ENCODE results near the gene KIAA0232. TPM values are rescaled to one million over a fixed set of nuclear protein-coding genes. Genes with fewer than 3 reads are reported as not detected.

The KIAA0232 gene
- polyA plus RNA-seq, 1 donor (not counting 4 experiments of a cell fraction or from before 2014, with no cell fraction given) = 10.0 TPM

- Histone ChIP-seq H2AFZ (ENCODE audit: control insufficient read depth, low read length) (no peak overlapping the region), H3K4me3 (ENCODE audit: control insufficient read depth in 2 of 3, extremely low read depth in 1 of 3, insufficient read depth in 2 of 3, low read depth in 1 of 3, low read length in 3 of 3) (no peak overlapping the region), H3K9me3 (ENCODE audit: control insufficient read depth, low read depth, low read length) (no peaks in the 10 kb centered on the region), H3K9me1 (ENCODE audit: control insufficient read depth, extremely low read depth, insufficient read depth, low read length) (peaks cover 2% of the 10 kb centered on the region), H3K27ac (ENCODE audit: control insufficient read depth, insufficient read depth, low read length) (no peak overlapping the region), H4K20me1 (ENCODE audit: control insufficient read depth, extremely low read depth, insufficient read depth, low read length) (no peaks in the 10 kb centered on the region), H3K79me2 (ENCODE audit: control insufficient read depth, insufficient read depth, low read length) (peaks cover 7% of the 10 kb centered on the region), H3K4me1 (ENCODE audit: control insufficient read depth, extremely low read depth, insufficient read depth, low read length) (no peaks in the 10 kb centered on the region), H3K4me2 (ENCODE audit: control insufficient read depth, extremely low read depth, insufficient read depth, low read depth, low read length) (no peak overlapping the region), H3K9ac (ENCODE audit: control insufficient read depth, extremely low read depth, insufficient read depth, low read length) (no peak overlapping the region), H3K36me3 (ENCODE audit: control insufficient read depth in 2 of 2, extremely low read depth in 1 of 2, insufficient read depth in 2 of 2, low read length in 2 of 2) (peaks cover 16 to 33% of the 10 kb centered on the region in 2 experiments), H3K27me3 (ENCODE audit: control insufficient read depth, extremely low read depth, insufficient read depth, low read length) (no peaks in the 10 kb centered on the region)
- dilution Hi-C loops (cut with MboI; ENCODE audit: extremely low pct_ligation_motif_present, low sequenced_read_pairs) = no loop called here
- FAIRE-seq (no peak), DNase-seq (ENCODE audit: low read depth, low spot score) (no peak)
- no peak for TF ChIP-seq CTCF (optimal IDR thresholded peaks at IDR 0.05 in 1 of 3, IDR thresholded peaks at IDR 0.05 in 1 of 3, conservative IDR thresholded peaks at IDR 0.05 in 1 of 3; ENCODE audit: extremely low read depth in 1 of 3, insufficient read depth in 2 of 3, low read length in 3 of 3)
- TF ChIP-seq EZH2 (IDR thresholded peaks at IDR 0.05; ENCODE audit: low read length) = no peak
Observed at GRCh38 chr4:6858997-6859396, 76.5 kb downstream of the KIAA0232 start.

- no peak overlapping the region for H3K4me2 ChIP-seq (ENCODE audit: control insufficient read depth, extremely low read depth, insufficient read depth, low read depth, low read length)
- H3K4me1 ChIP-seq (ENCODE audit: control insufficient read depth, extremely low read depth, insufficient read depth, low read length) = no peaks in the 10 kb centered on the region
- H2AFZ ChIP-seq (ENCODE audit: control insufficient read depth, low read length) = no peak overlapping the region
- peaks cover 2% of the 10 kb centered on the region for H3K79me2 ChIP-seq (ENCODE audit: control insufficient read depth, insufficient read depth, low read length)
- TF ChIP-seq CTCF (optimal IDR thresholded peaks at IDR 0.05 in 1 of 3, IDR thresholded peaks at IDR 0.05 in 1 of 3, conservative IDR thresholded peaks at IDR 0.05 in 1 of 3; ENCODE audit: extremely low read depth in 1 of 3, insufficient read depth in 2 of 3, low read length in 3 of 3) (no peak), EZH2 (IDR thresholded peaks at IDR 0.05; ENCODE audit: low read length) (no peak)
- no peaks in the 10 kb centered on the region for H4K20me1 ChIP-seq (ENCODE audit: control insufficient read depth, extremely low read depth, insufficient read depth, low read length)
- H3K9ac ChIP-seq (ENCODE audit: control insufficient read depth, extremely low read depth, insufficient read depth, low read length) = no peak overlapping the region
- H3K9me3 ChIP-seq (ENCODE audit: control insufficient read depth, low read depth, low read length) = no peaks in the 10 kb centered on the region
- H3K27me3 ChIP-seq (ENCODE audit: control insufficient read depth, extremely low read depth, insufficient read depth, low read length) = no peaks in the 10 kb centered on the region
- H3K36me3 ChIP-seq (ENCODE audit: control insufficient read depth in 2 of 2, extremely low read depth in 1 of 2, insufficient read depth in 2 of 2, low read length in 2 of 2) = peaks cover 16 to 33% of the 10 kb centered on the region in 2 experiments
- H3K4me3 ChIP-seq (ENCODE audit: control insufficient read depth in 2 of 3, extremely low read depth in 1 of 3, insufficient read depth in 2 of 3, low read depth in 1 of 3, low read length in 3 of 3) = no peak overlapping the region
- DNase-seq (ENCODE audit: low read depth, low spot score) = no peak
- no peak overlapping the region for H3K27ac ChIP-seq (ENCODE audit: control insufficient read depth, insufficient read depth, low read length)
- no peak for FAIRE-seq
- H3K9me1 ChIP-seq (ENCODE audit: control insufficient read depth, extremely low read depth, insufficient read depth, low read length) = peaks cover 2% of the 10 kb centered on the region
- dilution Hi-C loops (cut with MboI; ENCODE audit: extremely low pct_ligation_motif_present, low sequenced_read_pairs) = no loop called here
Observed at GRCh38 chr4:6859543-6859942, 77.0 kb downstream of the KIAA0232 start.

Data from keratinocyte (primary cell).